Activated T-helper 1 cell treated with anti-CD3 and anti-CD28 coated beads, Interleukin-12 subunit alpha, Interleukin-12 subunit beta, Interleukin-2, Interleukin-4 antibody, amounts not matched to agents 30 ng/mL and 10 ng/mL and 1 ng/mL, durations not matched to agents 14 hours and 24 hours and 36 hours (primary cell): Measurements from ENCODE around the gene ATP6V1F. TPM values are rescaled to one million over a fixed set of nuclear protein-coding genes. Genes with fewer than 3 reads are reported as not detected.

Experiments
- DNase-seq: peaks from one replicate; pipeline ENCODE4 v3.0.0; 2021; ENCODE audit warnings: low spot score
- H3K27ac Mint-ChIP-seq: one replicate; pipeline ENCODE4 v1.8.0; 2021; ENCODE audit warnings: mild to moderate bottlenecking, mixed read lengths
- H3K27me3 Mint-ChIP-seq: one replicate; pipeline ENCODE4 v1.8.0; 2022; ENCODE audit warnings: mild to moderate bottlenecking, moderate library complexity, mixed read lengths; ENCODE audit not compliant: insufficient read depth
- H3K36me3 Mint-ChIP-seq: one replicate; pipeline ENCODE4 v1.8.0; 2021; ENCODE audit warnings: low read depth, mixed read lengths
- H3K4me1 Mint-ChIP-seq: one replicate; pipeline ENCODE4 v1.8.0; 2021; ENCODE audit warnings: low read depth, mixed read lengths
- H3K4me3 Mint-ChIP-seq: one replicate; pipeline ENCODE4 v1.8.0; 2021; ENCODE audit warnings: mild to moderate bottlenecking, moderate library complexity, mixed read lengths
- H3K9me3 Mint-ChIP-seq: one replicate; pipeline ENCODE4 v1.8.0; 2021; ENCODE audit warnings: mixed read lengths
- intact Hi-C: fragments of 100-400 bp; cut with micrococcal nuclease; formaldehyde crosslinking; loops from one replicate; pipeline ENCODE4 v1.15.1; 2024
- total RNA-seq: library from RNA; stranded (reverse); gene quantifications from 2 replicates; pipeline ENCODE4 v1.2.3, GENCODE V29; 2022

Gene ATP6V1F
- total RNA-seq, 1 donor from 2014 or later = 131 TPM

DNA sequence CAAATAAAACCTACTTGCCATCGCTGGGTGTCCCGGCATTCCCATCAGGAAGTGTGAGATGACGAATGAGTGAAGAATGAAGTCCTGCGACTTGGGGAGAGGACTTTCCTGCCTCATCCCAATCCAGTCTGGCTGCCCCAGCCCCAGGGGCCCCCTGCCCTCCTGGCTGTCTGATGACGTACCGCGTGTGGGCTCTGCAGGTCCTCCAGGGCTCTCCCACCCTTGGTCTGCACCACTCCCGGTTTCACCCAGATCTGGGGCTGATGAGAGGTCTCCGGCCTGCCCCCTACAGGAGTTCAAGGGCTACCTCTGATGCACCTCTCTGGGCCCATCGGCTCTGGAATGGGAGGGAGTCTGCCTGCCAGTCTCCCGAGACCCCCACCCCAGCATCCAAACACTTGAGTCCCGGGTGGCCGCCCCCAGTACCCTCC is 9.8 kb downstream of the ATP6V1F start:
- Mint-ChIP-seq H3K4me3 (no peak overlapping the region), H3K27ac (no peak overlapping the region), H3K36me3 (peaks cover 3% of the 10 kb centered on the region), H3K27me3 (peaks cover 21% of the 10 kb centered on the region), H3K9me3 (no peaks in the 10 kb centered on the region), H3K4me1 (peaks cover 6% of the 10 kb centered on the region)
- no peak for DNase-seq
- intact Hi-C loops = no loop called here

DNA sequence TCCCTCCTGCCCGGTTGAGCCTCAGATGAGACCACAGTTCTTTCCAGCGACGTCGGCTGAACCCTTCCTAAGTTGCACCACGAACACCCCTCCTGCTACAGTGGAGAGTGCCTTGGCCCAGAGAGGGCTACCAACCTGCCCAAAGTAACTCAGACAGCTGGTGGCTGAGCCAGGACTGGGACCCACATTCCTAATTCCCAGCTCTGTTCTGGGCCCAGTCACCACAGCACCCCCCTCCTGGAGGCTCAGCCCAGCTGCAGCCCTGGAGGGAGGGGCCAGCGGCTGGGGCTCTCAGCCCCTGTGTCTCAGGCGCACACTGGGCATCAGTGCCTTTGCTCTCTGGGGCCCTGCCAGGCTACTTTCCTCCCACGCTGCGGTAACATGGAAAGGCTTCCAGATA is 10.6 kb downstream of the ATP6V1F start:
- Mint-ChIP-seq H3K36me3 (no peaks in the 10 kb centered on the region), H3K27me3 (peaks cover 21% of the 10 kb centered on the region), H3K4me3 (no peak overlapping the region), H3K27ac (no peak overlapping the region), H3K9me3 (no peaks in the 10 kb centered on the region), H3K4me1 (peaks cover 6% of the 10 kb centered on the region)
- no peak for DNase-seq
- intact Hi-C loops = no loop called here

DNA sequence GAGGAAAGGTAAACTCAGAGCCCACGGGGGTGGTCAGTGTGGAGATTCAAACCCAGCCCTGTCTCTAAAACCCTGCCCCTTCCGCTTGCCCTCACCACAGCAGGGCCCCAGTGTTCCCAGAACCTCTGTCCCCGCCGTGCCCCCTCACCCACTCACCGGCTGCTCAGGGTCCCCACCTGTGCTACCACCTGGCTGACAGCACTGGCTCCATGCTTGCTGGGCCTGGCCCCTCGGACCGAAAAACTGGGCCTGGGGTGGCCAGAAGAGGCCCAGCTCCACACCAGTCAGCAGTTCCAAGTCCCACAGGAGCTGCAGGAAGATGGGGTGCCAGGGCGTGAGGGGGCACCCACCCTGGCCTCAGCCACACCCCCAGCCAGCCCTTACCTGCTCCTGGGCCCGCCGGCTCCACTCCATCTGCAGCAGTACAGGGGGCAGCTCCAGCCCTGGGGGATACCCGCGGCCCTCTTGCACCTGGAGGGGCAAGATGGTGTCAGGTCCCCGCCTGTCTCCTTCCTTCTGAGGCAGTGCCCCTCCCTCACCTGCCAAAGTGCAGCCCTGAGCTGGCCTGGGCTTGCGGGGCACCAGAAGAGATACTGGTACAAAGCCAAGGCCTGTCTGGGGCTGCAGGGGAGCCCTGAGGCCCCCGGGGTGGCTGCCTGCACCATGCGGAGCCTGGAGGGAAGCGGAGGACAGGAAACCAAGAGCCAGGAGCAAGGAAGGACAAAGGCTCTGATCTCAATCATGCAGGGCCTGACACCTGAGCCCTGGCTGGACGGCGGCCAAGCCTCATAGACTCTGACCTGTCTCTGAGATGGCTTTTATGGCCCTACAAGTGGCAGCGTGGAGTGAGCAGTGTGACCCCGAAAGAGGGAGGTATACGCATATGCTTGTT is 11.7 kb downstream of the ATP6V1F start:
- no peak for DNase-seq
- Mint-ChIP-seq H3K36me3 (no peaks in the 10 kb centered on the region), H3K9me3 (no peaks in the 10 kb centered on the region), H3K27ac (no peak overlapping the region), H3K27me3 (peaks cover 21% of the 10 kb centered on the region), H3K4me3 (no peak overlapping the region), H3K4me1 (peaks cover 6% of the 10 kb centered on the region)
- intact Hi-C loops = no loop called here

GRCh38 chr7:128875523-128875948 is 12.9 kb downstream of the ATP6V1F start:
- Mint-ChIP-seq H3K9me3 (no peaks in the 10 kb centered on the region), H3K4me3 (no peak overlapping the region), H3K4me1 (no peaks in the 10 kb centered on the region), H3K27ac (no peak overlapping the region), H3K36me3 (no peaks in the 10 kb centered on the region), H3K27me3 (peaks cover 15% of the 10 kb centered on the region)
- no peak for DNase-seq
- intact Hi-C loops = no loop called here

- no peak overlapping the region for H3K27ac Mint-ChIP-seq
Measured at GRCh38 chr7:128876127-128876526, 13.5 kb downstream of the ATP6V1F start.

DNA sequence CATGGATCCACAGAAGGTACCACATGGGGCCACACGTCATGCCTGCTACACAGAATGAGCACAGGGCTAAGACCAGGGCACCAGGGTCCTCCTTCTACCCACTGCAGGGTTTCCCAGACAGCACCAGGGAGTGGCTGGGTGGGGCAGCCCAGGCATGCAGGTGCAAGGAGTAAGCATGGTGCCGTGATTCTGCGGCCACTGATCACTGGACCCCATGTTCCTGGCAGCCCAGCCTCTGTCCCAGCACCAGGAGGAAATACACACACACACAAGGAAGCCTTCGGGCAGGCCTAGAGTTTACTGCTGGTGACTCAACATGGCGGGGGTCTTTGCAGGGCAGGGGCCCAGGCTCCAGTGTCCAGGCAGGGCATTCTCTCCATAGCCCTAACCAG is 13.9 kb downstream of the ATP6V1F start:
- Mint-ChIP-seq H3K36me3 (no peaks in the 10 kb centered on the region), H3K9me3 (no peaks in the 10 kb centered on the region), H3K27me3 (peaks cover 7% of the 10 kb centered on the region), H3K4me3 (no peak overlapping the region), H3K4me1 (no peaks in the 10 kb centered on the region), H3K27ac (no peak overlapping the region)
- intact Hi-C loops = no loop called here
- DNase-seq = no peak

More at GRCh38 chr7:128876127-128876526, 13.5 kb downstream of the ATP6V1F start:
- intact Hi-C loops = no loop called here
- Mint-ChIP-seq H3K4me3 (no peak overlapping the region), H3K4me1 (no peaks in the 10 kb centered on the region), H3K36me3 (no peaks in the 10 kb centered on the region), H3K27me3 (peaks cover 9% of the 10 kb centered on the region), H3K9me3 (no peaks in the 10 kb centered on the region)
- no peak for DNase-seq

DNA sequence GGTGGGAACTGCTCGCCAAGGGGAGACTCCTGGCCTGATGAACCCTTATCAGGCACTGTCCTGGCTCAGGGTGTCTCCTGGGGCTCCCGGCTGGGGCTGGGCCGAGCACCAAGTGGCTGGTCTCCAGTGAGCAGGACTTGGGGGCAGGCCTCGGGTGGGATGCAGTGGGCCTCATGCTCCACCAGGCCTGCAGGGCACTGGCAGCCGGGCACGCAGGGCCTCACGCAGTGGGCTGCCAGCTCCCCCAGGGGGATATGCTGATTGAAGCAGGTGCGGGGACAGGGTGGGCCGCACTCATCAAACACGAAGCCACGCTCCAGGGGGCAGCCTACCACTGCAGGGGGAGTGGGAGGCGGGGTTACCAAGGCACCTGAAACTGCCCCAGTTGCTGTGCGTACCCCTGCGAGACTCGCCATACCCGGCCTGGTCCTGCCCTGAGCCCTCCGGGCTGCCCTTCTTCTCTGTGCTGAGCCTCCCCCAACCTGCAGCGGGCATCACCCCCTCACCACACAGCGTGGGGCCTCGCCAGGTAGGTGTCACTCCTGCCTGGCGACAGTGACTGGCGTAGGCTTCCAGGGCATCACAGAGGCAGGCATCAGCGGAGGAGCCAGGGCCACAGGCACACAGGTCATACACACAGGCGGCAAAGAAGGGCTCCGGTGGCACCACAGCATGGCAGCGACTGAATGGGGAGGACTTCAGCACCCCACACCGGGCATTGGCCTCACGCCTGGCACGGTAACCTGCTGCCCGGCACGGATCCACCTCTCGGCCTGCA is 14.5 kb downstream of the ATP6V1F start:
- no peak overlapping the region for H3K4me3 Mint-ChIP-seq
- peaks cover 3% of the 10 kb centered on the region for H3K27me3 Mint-ChIP-seq
- no peak overlapping the region for H3K27ac Mint-ChIP-seq
- DNase-seq = no peak
- intact Hi-C loops = no loop called here
- no peaks in the 10 kb centered on the region for H3K36me3 Mint-ChIP-seq
- H3K9me3 Mint-ChIP-seq = no peaks in the 10 kb centered on the region
- no peaks in the 10 kb centered on the region for H3K4me1 Mint-ChIP-seq

DNA sequence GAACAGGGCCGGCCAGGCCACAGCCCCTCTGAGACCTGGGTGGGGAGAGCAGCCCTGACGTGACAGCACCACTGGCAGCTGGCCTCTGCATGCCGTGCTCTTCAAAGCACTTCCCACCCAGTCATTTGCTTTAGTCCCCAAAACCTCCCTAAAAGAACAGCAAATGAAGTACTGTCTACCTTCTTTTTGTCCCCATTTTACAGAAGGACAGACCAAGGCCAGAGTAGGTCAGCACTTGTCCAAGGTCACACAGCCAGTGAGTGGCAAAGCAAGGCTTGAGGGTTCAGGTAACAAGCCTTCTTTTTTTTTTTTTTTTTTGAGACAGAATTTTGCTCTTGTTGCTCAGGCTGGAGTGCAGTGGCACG is 15.1 kb downstream of the ATP6V1F start:
- no peak for DNase-seq
- Mint-ChIP-seq H3K4me1 (no peaks in the 10 kb centered on the region), H3K36me3 (no peaks in the 10 kb centered on the region), H3K27me3 (peaks cover 2% of the 10 kb centered on the region), H3K4me3 (no peak overlapping the region), H3K9me3 (no peaks in the 10 kb centered on the region), H3K27ac (no peak overlapping the region)
- intact Hi-C loops = no loop called here

GRCh38 chr7:128878226-128879105 is 15.8 kb downstream of the ATP6V1F start:
- intact Hi-C loops = no loop called here
- no peaks in the 10 kb centered on the region for H3K36me3 Mint-ChIP-seq
- no peaks in the 10 kb centered on the region for H3K9me3 Mint-ChIP-seq
- no peaks in the 10 kb centered on the region for H3K4me1 Mint-ChIP-seq
- DNase-seq = no peak
- peaks cover 2% of the 10 kb centered on the region for H3K27me3 Mint-ChIP-seq
- no peak overlapping the region for H3K4me3 Mint-ChIP-seq
- no peak overlapping the region for H3K27ac Mint-ChIP-seq

DNA sequence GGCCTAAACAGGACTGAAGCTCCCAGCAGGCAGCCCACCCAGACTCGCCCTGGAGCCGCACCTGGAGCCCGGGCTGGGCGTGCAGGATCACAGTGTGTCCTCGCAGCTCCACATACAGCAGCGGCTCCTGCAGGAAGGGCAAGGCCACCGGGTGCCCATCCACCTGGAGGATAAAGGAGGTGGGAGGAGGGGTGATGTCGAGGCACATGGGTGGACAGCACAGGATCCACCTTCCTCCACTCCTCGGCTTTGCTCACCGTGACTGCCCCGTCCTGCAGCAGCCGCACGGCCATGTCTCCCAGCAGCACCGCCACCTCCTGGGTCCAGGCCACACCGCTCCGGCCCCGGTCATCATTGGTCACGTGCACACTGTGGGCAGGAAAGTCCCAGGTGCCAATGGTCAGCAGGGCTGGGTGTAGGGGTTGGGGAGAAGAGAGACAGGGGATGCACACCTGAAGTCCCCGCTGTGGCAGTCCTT is 16.8 kb downstream of the ATP6V1F start:
- H3K27ac Mint-ChIP-seq = no peak overlapping the region
- no peak for DNase-seq

GRCh38 chr7:128879939-128880746 is 17.5 kb downstream of the ATP6V1F start:
- intact Hi-C loops = loop anchor here (5.0 kb wide), 1 partner anchor 88 kb away; the partner anchor contains the start of gene CCDC136
- no peak for DNase-seq
- peaks cover 1% of the 10 kb centered on the region for H3K27me3 Mint-ChIP-seq
- no peaks in the 10 kb centered on the region for H3K9me3 Mint-ChIP-seq
- no peaks in the 10 kb centered on the region for H3K4me1 Mint-ChIP-seq
- H3K36me3 Mint-ChIP-seq = no peaks in the 10 kb centered on the region
- no peak overlapping the region for H3K27ac Mint-ChIP-seq
- H3K4me3 Mint-ChIP-seq = no peak overlapping the region

More for the DNA sequence above, 16.8 kb downstream of the ATP6V1F start:
- Mint-ChIP-seq H3K4me1 (no peaks in the 10 kb centered on the region), H3K27me3 (peaks cover 2% of the 10 kb centered on the region), H3K9me3 (no peaks in the 10 kb centered on the region), H3K36me3 (no peaks in the 10 kb centered on the region), H3K4me3 (no peak overlapping the region)
- intact Hi-C loops = no loop called here
